DND-41 (cell line): ENCODE results near the gene SPDYE6.
"Not testable (repeated sequence)": the region's sequence is repeated elsewhere in the genome, so short reads cannot be mapped to it uniquely, and the experiment has no call there.

ENCODE experiments used
- CTCF ChIP-seq: IDR thresholded peaks from 2 replicates; pipeline ENCODE4 v1.5.1; 2012; ENCODE audit warnings: borderline replicate concordance, low read length, moderate library complexity, mild to moderate bottlenecking; ENCODE audit not compliant: poor library complexity, severe bottlenecking; ENCODE audit errors: extremely low read depth
- EZH2 ChIP-seq: IDR thresholded peaks from 3 replicates; pipeline ENCODE4 v1.6.1; 2012; ENCODE audit warnings: borderline replicate concordance, low read depth, mild to moderate bottlenecking, moderate library complexity, low read length, inconsistent platforms; ENCODE audit not compliant: severe bottlenecking

DNA sequence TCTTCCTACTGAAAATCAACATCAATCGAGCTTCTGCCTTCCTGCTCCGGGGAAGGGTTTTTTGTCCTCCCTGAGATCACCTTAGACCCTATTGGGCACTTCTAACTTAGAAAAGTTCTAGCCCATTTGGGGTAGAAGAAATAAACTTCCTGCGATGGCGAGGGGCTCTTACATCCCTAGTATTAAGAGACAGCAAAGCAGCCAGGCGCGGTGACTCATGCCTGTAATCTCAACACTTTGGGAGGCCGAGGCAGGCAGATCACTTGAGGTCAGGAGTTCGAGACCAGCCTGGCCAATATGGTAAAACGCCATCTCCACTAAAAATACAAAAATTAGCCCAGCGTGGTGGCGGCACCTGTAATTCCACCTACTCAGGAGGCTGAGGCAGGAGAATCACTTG, 31.1 kb downstream of the SPDYE6 start:
- not testable (repeated sequence) for TF ChIP-seq CTCF, EZH2
